HCT116 (cell line): Measurements from ENCODE around the gene TTLL10. TPM values are rescaled to one million over a fixed set of nuclear protein-coding genes. Genes with fewer than 3 reads are reported as not detected.

ENCODE experiments used
- ATAC-seq: fragments of 200-7000 bp; cut with Tn5 transposase; 2 replicates; pipeline ENCODE4 v1.9.1; 2020; ENCODE audit warnings: mild to moderate bottlenecking, moderate library complexity
- BruUV-seq: library from RNA; stranded (reverse); fragments of 400-500 nt; replicated peaks from 2 replicates; lab custom pipeline; 2021; lab: Mats Ljungman, UMichigan
- CTCF ChIA-PET: fragments of 300-600 bp; sonication (Branson Sonifier 250); formaldehyde crosslinking; loops from one replicate; lab custom pipeline; 2021; ENCODE audit warnings: antibody characterized with exemption; lab: Charles Lee
- POLR2A ChIA-PET: fragments of 300-600, 350-600 bp; sonication (Branson Sonifier 250); formaldehyde crosslinking; loops from one replicate; lab custom pipeline; 2021; ENCODE audit warnings: antibody characterized with exemption; lab: Charles Lee
- RAD21 ChIA-PET, 2 experiments: fragments of 300-600 bp; sonication (Branson Sonifier 250); formaldehyde crosslinking; loops; one replicate each; lab custom pipeline; 2023; ENCODE audit warnings: low total read pairs in 2 of 2; ENCODE audit not compliant: uncharacterized antibody in 2 of 2, unreplicated experiment in 2 of 2, low non-redundant PET in 1 of 2; lab: Charles Lee
- DNase-seq: peaks from one replicate; pipeline ENCODE4 v3.0.0-alpha.2; 2010; ENCODE audit warnings: low read depth, low spot score
- H2AFZ ChIP-seq: fragments of 200-600 bp; shearing (Covaris generic), sonication (generic); 2 replicates; pipeline ENCODE4 v1.6.1; 2017; ENCODE audit warnings: low read depth, mixed run types, mixed read lengths, antibody characterized with exemption, low read length; ENCODE audit not compliant: poor library complexity, severe bottlenecking
- H3K27ac ChIP-seq: 2 replicates; pipeline ENCODE4 v1.5.1; 2012; ENCODE audit warnings: low read depth, low read length
- H3K27me3 ChIP-seq: fragments of 200-600 bp; sonication (generic); 2 replicates; pipeline ENCODE4 v1.6.1; 2016; ENCODE audit warnings: mixed run types, low read length, mixed read lengths; ENCODE audit not compliant: insufficient read depth
- H3K36me3 ChIP-seq, 2 experiments: fragments of 200-500 bp in 1 of 2; fragments of 200-600 bp in 1 of 2; sonication (Bioruptor generic) in 1 of 2; sonication (generic) in 1 of 2; 2 replicates each; pipeline versions ENCODE4 v1.5.1 to v1.6.1; 2014 to 2016; ENCODE audit warnings: low read length in 2 of 2, inconsistent platforms in 1 of 2, mixed read lengths in 1 of 2, mixed run types in 1 of 2; ENCODE audit not compliant: insufficient read depth in 2 of 2, control insufficient read depth in 1 of 2
- H3K4me1 ChIP-seq, 2 experiments: fragments of 200-600 bp in 1 of 2; sonication (generic) in 1 of 2; 2 replicates each; pipeline versions ENCODE4 v1.5.1 to v1.6.1; 2012 to 2017; ENCODE audit warnings: low read length in 2 of 2, inconsistent platforms in 1 of 2, mild to moderate bottlenecking in 1 of 2, mixed read lengths in 1 of 2, mixed run types in 1 of 2, moderate library complexity in 1 of 2; ENCODE audit not compliant: insufficient read depth in 2 of 2, control insufficient read depth in 1 of 2
- H3K4me2 ChIP-seq: fragments of 200-600 bp; sonication (generic); 2 replicates; pipeline ENCODE4 v1.6.1; 2017; ENCODE audit warnings: mixed run types, low read length, mixed read lengths
- H3K4me3 ChIP-seq, 2 experiments: fragments of 200-600 bp in 1 of 2; sonication (generic) in 1 of 2; replicated peaks in 1 of 2; 2 replicates each; pipeline ENCODE4 v1.5.1; 2011 to 2016; ENCODE audit warnings: low read length in 2 of 2, control low read depth in 1 of 2, low read depth in 1 of 2, mild to moderate bottlenecking in 1 of 2, mixed read lengths in 1 of 2, mixed run types in 1 of 2
- H3K79me2 ChIP-seq: fragments of 200-600 bp; sonication (generic); 2 replicates; pipeline ENCODE4 v1.6.1; 2017; ENCODE audit warnings: mild to moderate bottlenecking, mixed run types, low read length, moderate library complexity, mixed read lengths; ENCODE audit not compliant: insufficient read depth
- H3K9ac ChIP-seq: fragments of 200-600 bp; sonication (generic); 2 replicates; pipeline ENCODE4 v1.6.1; 2016; ENCODE audit warnings: low read length, mixed read lengths
- H3K9me2 ChIP-seq: fragments of 200-600 bp; sonication (generic), shearing (Covaris generic); 2 replicates; pipeline ENCODE4 v1.6.1; 2017; ENCODE audit warnings: mixed run types, mild to moderate bottlenecking, moderate library complexity; ENCODE audit not compliant: insufficient read depth
- H3K9me3 ChIP-seq, 2 experiments: fragments of 200-500 bp in 1 of 2; fragments of 200-600 bp in 1 of 2; sonication (Bioruptor generic) in 1 of 2; sonication (generic) in 1 of 2; 2 replicates each; pipeline ENCODE4 v1.6.1; 2014 to 2017; ENCODE audit warnings: low read length in 2 of 2, mixed read lengths in 2 of 2, inconsistent platforms in 1 of 2, low read depth in 1 of 2, mild to moderate bottlenecking in 1 of 2, mixed run types in 1 of 2, moderate library complexity in 1 of 2; ENCODE audit not compliant: control insufficient read depth in 1 of 2, insufficient read depth in 1 of 2
- H4K20me1 ChIP-seq: fragments of 200-600 bp; sonication (generic), shearing (Covaris generic); 2 replicates; pipeline ENCODE4 v1.6.1; 2017; ENCODE audit warnings: mixed run types, mild to moderate bottlenecking, moderate library complexity; ENCODE audit not compliant: insufficient read depth
- CBX3 ChIP-seq: IDR thresholded peaks from 2 replicates; pipeline ENCODE4 v1.6.1; 2012; ENCODE audit warnings: low read depth
- CEBPB ChIP-seq: IDR thresholded peaks from 2 replicates; pipeline ENCODE4 v1.6.1; 2012; ENCODE audit warnings: low read depth
- CTCF ChIP-seq, 3 experiments: fragments of 200-600 bp in 1 of 3; sonication (generic) in 1 of 3; IDR thresholded peaks in 2 of 3; conservative IDR thresholded peaks in 1 of 3; 2 replicates each; pipeline ENCODE4 v1.5.1; 2012 to 2017; ENCODE audit warnings: low read depth in 2 of 3, low read length in 2 of 3, antibody characterized with exemption in 1 of 3, borderline replicate concordance in 1 of 3, control low read depth in 1 of 3, mild to moderate bottlenecking in 1 of 3, mixed read lengths in 1 of 3, mixed run types in 1 of 3, moderate library complexity in 1 of 3; ENCODE audit not compliant: insufficient read depth in 1 of 3
- RAD21 ChIP-seq: IDR thresholded peaks from 2 replicates; pipeline ENCODE4 v1.6.1; 2012; ENCODE audit warnings: low read depth, mild to moderate bottlenecking
- REST ChIP-seq: IDR thresholded peaks from 2 replicates; pipeline ENCODE4 v1.6.1; 2012; ENCODE audit warnings: low read depth
- SP1 ChIP-seq: IDR thresholded peaks from 2 replicates; pipeline ENCODE4 v1.6.1; 2012; ENCODE audit warnings: low read depth
- YY1 ChIP-seq: IDR thresholded peaks from 2 replicates; pipeline ENCODE4 v1.6.1; 2011; ENCODE audit warnings: low read length, low read depth, moderate library complexity, mild to moderate bottlenecking; ENCODE audit not compliant: insufficient replicate concordance; ENCODE audit errors: extremely low read depth
- intact Hi-C: fragments of 100-400 bp; cut with micrococcal nuclease; formaldehyde crosslinking; loops from 2 replicates; pipeline ENCODE4 v1.10.0; 2022
- total RNA-seq: library from RNA; stranded (reverse); gene quantifications from one replicate; pipeline ENCODE4 v1.2.1, GENCODE V29; 2021; ENCODE audit not compliant: unreplicated experiment

The TTLL10 gene
- total RNA-seq, 1 experiment from 2014 or later = 0.10 TPM

GRCh38 chr1:1211541-1212441 is 38.1 kb downstream of the TTLL10 start:
- CTCF ChIA-PET = interaction anchor here (0.8 kb wide), 1 partner anchor 17 kb away, joined by 3 read pairs; no protein-coding TSS in a partner anchor
- H3K79me2 ChIP-seq = no peaks in the 10 kb centered on the region
- H3K9ac ChIP-seq = no peak overlapping the region
- H2AFZ ChIP-seq = no peak overlapping the region
- no peak overlapping the region for H3K4me2 ChIP-seq
- RAD21 ChIA-PET = interaction anchor here in 1 of 2 experiments (0.6 kb wide), 1 partner anchor 82 kb away, joined by 3 read pairs; no protein-coding TSS in a partner anchor
- BruUV-seq = no TSS peak
- H3K27ac ChIP-seq = no peak overlapping the region
- H3K27me3 ChIP-seq = no peaks in the 10 kb centered on the region
- intact Hi-C loops = no loop called here
- no peak for ATAC-seq
- no peak overlapping the region for H3K4me3 ChIP-seq
- H4K20me1 ChIP-seq = no peaks in the 10 kb centered on the region
- H3K9me2 ChIP-seq = no peaks in the 10 kb centered on the region
- POLR2A ChIA-PET = interaction anchor here (1.7 kb wide), 1 partner anchor 47 kb away, joined by 3 read pairs; no protein-coding TSS in a partner anchor
- peaks cover 22 to 24% of the 10 kb centered on the region in 2 experiments for H3K4me1 ChIP-seq
- peaks cover 0 to 9% of the 10 kb centered on the region in 2 experiments; a peak in 1 of 4 replicates for H3K36me3 ChIP-seq
- TF ChIP-seq CTCF (IDR thresholded peaks at IDR 0.05 in 2 of 3, conservative IDR thresholded peaks at IDR 0.05 in 1 of 3; ENCODE audit: borderline replicate concordance in 1 of 3, insufficient read depth in 1 of 3, low read depth in 2 of 3, low read length in 2 of 3) = no peak
- no peak for TF ChIP-seq YY1
- no peak for TF ChIP-seq SP1
- TF ChIP-seq CBX3 = no peak
- no peak for TF ChIP-seq RAD21
- no peak for TF ChIP-seq REST
- TF ChIP-seq CEBPB = no peak
- no peak for DNase-seq
- no peaks in the 10 kb centered on the region for H3K9me3 ChIP-seq
